ENCODE results near the gene IDH3A.

The IDH3A gene

GRCh38 chr15:78108300-78109084 lies 40.7 kb upstream of the IDH3A start:
- no peak overlapping the region for H3K9ac ChIP-seq (ENCODE audit: low read depth, low read length)
- no peaks in the 10 kb centered on the region for H3K4me1 ChIP-seq (ENCODE audit: control insufficient read depth, insufficient read depth, low read length)
- H3K9me3 ChIP-seq (ENCODE audit: control insufficient read depth, insufficient read depth, low read length): no peaks in the 10 kb centered on the region
- H3K27me3 ChIP-seq (ENCODE audit: control insufficient read depth, insufficient read depth, low read length): no peaks in the 10 kb centered on the region
- H3K36me3 ChIP-seq (ENCODE audit: control insufficient read depth, insufficient read depth, low read length): no peaks in the 10 kb centered on the region; the same call in 1 of the 2 replicates
- H3K27ac ChIP-seq (ENCODE audit: low read depth, low read length): no peak overlapping the region
- no peak overlapping the region for H3K4me3 ChIP-seq (ENCODE audit: low read depth, low read length)

GRCh38 chr15:78109156-78109555 lies 40.0 kb upstream of the IDH3A start:
- Histone ChIP-seq H3K4me1 (ENCODE audit: control insufficient read depth, insufficient read depth, low read length) (no peaks in the 10 kb centered on the region), H3K27me3 (ENCODE audit: control insufficient read depth, insufficient read depth, low read length) (no peaks in the 10 kb centered on the region), H3K9me3 (ENCODE audit: control insufficient read depth, insufficient read depth, low read length) (no peaks in the 10 kb centered on the region), H3K36me3 (ENCODE audit: control insufficient read depth, insufficient read depth, low read length) (no peaks in the 10 kb centered on the region; the same call in 1 of the 2 replicates), H3K27ac (ENCODE audit: low read depth, low read length) (no peak overlapping the region), H3K9ac (ENCODE audit: low read depth, low read length) (no peak overlapping the region), H3K4me3 (ENCODE audit: low read depth, low read length) (no peak overlapping the region)

GRCh38 chr15:78110096-78110495 lies 39.1 kb upstream of the IDH3A start:
- no peak overlapping the region for H3K9ac ChIP-seq (ENCODE audit: low read depth, low read length)
- no peaks in the 10 kb centered on the region for H3K27me3 ChIP-seq (ENCODE audit: control insufficient read depth, insufficient read depth, low read length)
- H3K36me3 ChIP-seq (ENCODE audit: control insufficient read depth, insufficient read depth, low read length): no peaks in the 10 kb centered on the region; the same call in 1 of the 2 replicates
- no peaks in the 10 kb centered on the region for H3K9me3 ChIP-seq (ENCODE audit: control insufficient read depth, insufficient read depth, low read length)
- H3K27ac ChIP-seq (ENCODE audit: low read depth, low read length): no peak overlapping the region
- no peak overlapping the region for H3K4me3 ChIP-seq (ENCODE audit: low read depth, low read length)
- H3K4me1 ChIP-seq (ENCODE audit: control insufficient read depth, insufficient read depth, low read length): no peaks in the 10 kb centered on the region

- H3K36me3 ChIP-seq (ENCODE audit: control insufficient read depth, insufficient read depth, low read length): no peaks in the 10 kb centered on the region
- no peaks in the 10 kb centered on the region for H3K27me3 ChIP-seq (ENCODE audit: control insufficient read depth, insufficient read depth, low read length)
- H3K4me1 ChIP-seq (ENCODE audit: control insufficient read depth, insufficient read depth, low read length): no peaks in the 10 kb centered on the region
- no peak overlapping the region for H3K27ac ChIP-seq (ENCODE audit: low read depth, low read length)
- H3K9ac ChIP-seq (ENCODE audit: low read depth, low read length): no peak overlapping the region
- H3K4me3 ChIP-seq (ENCODE audit: low read depth, low read length): no peak overlapping the region
- no peaks in the 10 kb centered on the region for H3K9me3 ChIP-seq (ENCODE audit: control insufficient read depth, insufficient read depth, low read length)
These were observed 38.2 kb upstream of the IDH3A start for GRCh38 chr15:78110916-78111475.

- H3K9me3 ChIP-seq (ENCODE audit: control insufficient read depth, insufficient read depth, low read length): no peaks in the 10 kb centered on the region
- H3K36me3 ChIP-seq (ENCODE audit: control insufficient read depth, insufficient read depth, low read length): no peaks in the 10 kb centered on the region
- H3K4me1 ChIP-seq (ENCODE audit: control insufficient read depth, insufficient read depth, low read length): no peaks in the 10 kb centered on the region
- H3K27ac ChIP-seq (ENCODE audit: low read depth, low read length): no peak overlapping the region
- H3K4me3 ChIP-seq (ENCODE audit: low read depth, low read length): no peak overlapping the region
- H3K27me3 ChIP-seq (ENCODE audit: control insufficient read depth, insufficient read depth, low read length): no peaks in the 10 kb centered on the region
- H3K9ac ChIP-seq (ENCODE audit: low read depth, low read length): no peak overlapping the region
These were observed 37.4 kb upstream of the IDH3A start for GRCh38 chr15:78111788-78112187.

GRCh38 chr15:78112551-78112950 lies 36.6 kb upstream of the IDH3A start:
- no peaks in the 10 kb centered on the region for H3K4me1 ChIP-seq (ENCODE audit: control insufficient read depth, insufficient read depth, low read length)
- no peak overlapping the region for H3K27ac ChIP-seq (ENCODE audit: low read depth, low read length)
- no peaks in the 10 kb centered on the region for H3K27me3 ChIP-seq (ENCODE audit: control insufficient read depth, insufficient read depth, low read length)
- H3K4me3 ChIP-seq (ENCODE audit: low read depth, low read length): no peak overlapping the region
- H3K9ac ChIP-seq (ENCODE audit: low read depth, low read length): no peak overlapping the region
- no peaks in the 10 kb centered on the region for H3K36me3 ChIP-seq (ENCODE audit: control insufficient read depth, insufficient read depth, low read length)
- H3K9me3 ChIP-seq (ENCODE audit: control insufficient read depth, insufficient read depth, low read length): no peaks in the 10 kb centered on the region

- Histone ChIP-seq H3K9ac (ENCODE audit: low read depth, low read length) (no peak overlapping the region), H3K4me3 (ENCODE audit: low read depth, low read length) (no peak overlapping the region), H3K27ac (ENCODE audit: low read depth, low read length) (no peak overlapping the region), H3K36me3 (ENCODE audit: control insufficient read depth, insufficient read depth, low read length) (peaks cover 3% of the 10 kb centered on the region; the same call in 1 of the 2 replicates), H3K9me3 (ENCODE audit: control insufficient read depth, insufficient read depth, low read length) (no peaks in the 10 kb centered on the region), H3K27me3 (ENCODE audit: control insufficient read depth, insufficient read depth, low read length) (no peaks in the 10 kb centered on the region), H3K4me1 (ENCODE audit: control insufficient read depth, insufficient read depth, low read length) (peaks cover 12% of the 10 kb centered on the region)
These were observed 28.6 kb upstream of the IDH3A start for GRCh38 chr15:78120523-78120922.

- Histone ChIP-seq H3K27ac (ENCODE audit: low read depth, low read length) (no peak overlapping the region), H3K4me1 (ENCODE audit: control insufficient read depth, insufficient read depth, low read length) (peaks cover 20% of the 10 kb centered on the region), H3K36me3 (ENCODE audit: control insufficient read depth, insufficient read depth, low read length) (peaks cover 3% of the 10 kb centered on the region; the same call in 1 of the 2 replicates), H3K4me3 (ENCODE audit: low read depth, low read length) (no peak overlapping the region), H3K27me3 (ENCODE audit: control insufficient read depth, insufficient read depth, low read length) (no peaks in the 10 kb centered on the region), H3K9me3 (ENCODE audit: control insufficient read depth, insufficient read depth, low read length) (no peaks in the 10 kb centered on the region), H3K9ac (ENCODE audit: low read depth, low read length) (no peak overlapping the region)
These were observed 23.9 kb upstream of the IDH3A start for GRCh38 chr15:78125267-78125666.

- Histone ChIP-seq H3K27me3 (ENCODE audit: control insufficient read depth, insufficient read depth, low read length) (no peaks in the 10 kb centered on the region), H3K4me1 (ENCODE audit: control insufficient read depth, insufficient read depth, low read length) (peaks cover 10% of the 10 kb centered on the region), H3K36me3 (ENCODE audit: control insufficient read depth, insufficient read depth, low read length) (no peaks in the 10 kb centered on the region), H3K4me3 (ENCODE audit: low read depth, low read length) (no peak overlapping the region), H3K9me3 (ENCODE audit: control insufficient read depth, insufficient read depth, low read length) (no peaks in the 10 kb centered on the region), H3K27ac (ENCODE audit: low read depth, low read length) (no peak overlapping the region), H3K9ac (ENCODE audit: low read depth, low read length) (no peak overlapping the region)
These were observed 21.3 kb upstream of the IDH3A start for GRCh38 chr15:78127882-78128281.

- H3K27me3 ChIP-seq (ENCODE audit: control insufficient read depth, insufficient read depth, low read length): no peaks in the 10 kb centered on the region
- no peaks in the 10 kb centered on the region for H3K36me3 ChIP-seq (ENCODE audit: control insufficient read depth, insufficient read depth, low read length)
- H3K27ac ChIP-seq (ENCODE audit: low read depth, low read length): no peak overlapping the region
- H3K9me3 ChIP-seq (ENCODE audit: control insufficient read depth, insufficient read depth, low read length): no peaks in the 10 kb centered on the region
- H3K9ac ChIP-seq (ENCODE audit: low read depth, low read length): no peak overlapping the region
- H3K4me3 ChIP-seq (ENCODE audit: low read depth, low read length): no peak overlapping the region
- H3K4me1 ChIP-seq (ENCODE audit: control insufficient read depth, insufficient read depth, low read length): peaks cover 10% of the 10 kb centered on the region
These were observed 19.9 kb upstream of the IDH3A start for GRCh38 chr15:78129077-78129750.

GRCh38 chr15:78129751-78130287 lies 19.3 kb upstream of the IDH3A start:
- H3K27me3 ChIP-seq (ENCODE audit: control insufficient read depth, insufficient read depth, low read length): no peaks in the 10 kb centered on the region
- H3K4me1 ChIP-seq (ENCODE audit: control insufficient read depth, insufficient read depth, low read length): peaks cover 10% of the 10 kb centered on the region
- H3K9me3 ChIP-seq (ENCODE audit: control insufficient read depth, insufficient read depth, low read length): no peaks in the 10 kb centered on the region
- no peak overlapping the region for H3K9ac ChIP-seq (ENCODE audit: low read depth, low read length)
- H3K36me3 ChIP-seq (ENCODE audit: control insufficient read depth, insufficient read depth, low read length): no peaks in the 10 kb centered on the region
- H3K27ac ChIP-seq (ENCODE audit: low read depth, low read length): no peak overlapping the region
- H3K4me3 ChIP-seq (ENCODE audit: low read depth, low read length): 0 out of 2 replicates have a peak overlapping the region, but pooled peaks have one; percentile 97
